GM21576 (cell line): ENCODE data around the gene CASKIN1.

Experiments
- ATAC-seq: cut with Tn5 transposase; IDR thresholded peaks from one replicate; pipeline ENCODE4 v1.9.1; 2021; ENCODE audit warnings: mild to moderate bottlenecking, moderate library complexity; ENCODE audit not compliant: unreplicated experiment

Gene CASKIN1

DNA sequence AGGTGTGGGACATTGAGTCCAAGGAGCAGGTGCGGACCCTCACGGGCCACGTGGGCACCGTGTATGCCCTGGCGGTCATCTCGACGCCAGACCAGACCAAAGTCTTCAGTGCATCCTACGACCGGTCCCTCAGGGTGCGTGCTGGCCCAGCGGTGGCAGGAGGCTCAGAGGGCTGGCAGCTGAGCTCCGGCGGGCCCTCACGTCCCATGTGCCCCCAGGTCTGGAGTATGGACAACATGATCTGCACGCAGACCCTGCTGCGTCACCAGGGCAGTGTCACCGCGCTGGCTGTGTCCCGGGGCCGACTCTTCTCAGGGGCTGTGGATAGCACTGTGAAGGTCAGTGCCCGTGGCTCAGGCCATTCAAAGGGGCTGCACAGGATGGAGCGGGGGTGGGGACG is 20.4 kb downstream of the CASKIN1 start:
- ATAC-seq, result no peak

GRCh38 chr16:2175454-2175853 is 21.0 kb downstream of the CASKIN1 start:
- ATAC-seq, result no peak

DNA sequence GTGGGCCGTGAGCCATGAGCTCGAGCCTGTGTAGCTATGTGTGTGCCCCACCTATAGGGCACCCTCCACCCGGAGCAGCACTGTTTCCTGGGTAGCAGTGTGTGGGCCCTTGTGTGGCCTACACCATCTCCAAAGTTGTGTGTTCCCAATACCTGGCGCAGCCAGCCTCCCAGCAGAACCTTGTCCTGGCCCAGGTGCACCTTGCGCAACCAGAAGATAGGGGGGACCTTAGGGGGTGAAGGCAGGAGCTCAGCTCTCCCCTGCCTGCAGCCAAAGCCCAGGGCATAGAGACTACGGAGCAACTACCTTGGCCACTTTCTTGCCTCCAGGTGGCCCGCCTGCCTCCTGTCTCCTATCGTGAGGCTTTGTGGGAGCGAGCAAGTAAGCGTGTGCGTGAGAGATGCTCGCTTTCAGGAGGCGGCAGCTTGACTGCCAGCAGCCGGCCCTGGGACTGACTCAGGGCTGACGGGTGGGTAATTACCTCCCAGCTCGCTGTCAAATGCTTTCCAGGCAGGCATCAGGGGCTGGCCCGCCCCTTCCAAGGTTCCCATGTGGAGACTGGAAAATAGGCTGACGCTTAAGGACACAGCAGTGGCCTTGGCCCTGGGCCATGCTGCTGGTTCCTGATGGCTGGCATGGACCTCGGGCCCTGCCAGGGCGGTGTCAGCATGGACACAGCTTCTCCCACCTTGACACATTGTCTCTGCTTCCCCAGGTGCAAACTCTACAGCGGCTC is 21.8 kb downstream of the CASKIN1 start:
- ATAC-seq, result no peak

- no peak for ATAC-seq
These were observed 22.5 kb downstream of the CASKIN1 start for GRCh38 chr16:2173916-2174315.

- ATAC-seq, result no peak
These were observed 23.0 kb downstream of the CASKIN1 start for GRCh38 chr16:2173366-2173765.

DNA sequence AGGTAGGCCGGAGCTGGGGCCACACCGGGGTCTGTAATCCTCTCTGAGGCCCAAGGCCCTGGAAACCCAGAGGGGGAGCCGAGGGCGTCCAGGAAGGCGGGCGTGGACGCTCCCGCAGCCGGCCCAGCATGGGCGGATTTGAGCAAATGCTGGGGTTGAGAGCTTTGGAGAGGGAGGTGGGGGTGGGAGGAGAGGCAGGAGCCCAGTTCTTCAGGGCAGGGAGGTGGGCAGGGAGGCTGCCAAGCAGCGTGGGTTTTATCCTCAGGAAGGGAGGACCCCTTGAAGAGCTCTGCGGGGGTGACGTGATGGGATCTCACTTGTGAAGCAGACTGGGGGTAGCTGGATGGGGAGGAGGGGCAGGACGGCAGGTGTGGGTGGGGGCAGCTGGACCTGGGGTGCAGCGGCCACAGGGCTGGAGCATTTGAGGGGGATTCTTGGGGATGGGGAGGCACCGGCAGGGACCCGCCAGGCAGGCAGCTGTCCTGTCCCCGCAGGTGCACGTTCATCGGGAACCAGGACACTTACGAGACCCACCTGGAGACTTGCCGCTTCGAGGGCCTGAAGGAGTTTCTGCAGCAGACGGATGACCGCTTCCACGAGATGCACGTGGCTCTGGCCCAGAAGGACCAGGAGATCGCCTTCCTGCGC is 23.6 kb downstream of the CASKIN1 start:
- no peak for ATAC-seq

GRCh38 chr16:2171601-2172178 is 24.7 kb downstream of the CASKIN1 start:
- no peak for ATAC-seq

DNA sequence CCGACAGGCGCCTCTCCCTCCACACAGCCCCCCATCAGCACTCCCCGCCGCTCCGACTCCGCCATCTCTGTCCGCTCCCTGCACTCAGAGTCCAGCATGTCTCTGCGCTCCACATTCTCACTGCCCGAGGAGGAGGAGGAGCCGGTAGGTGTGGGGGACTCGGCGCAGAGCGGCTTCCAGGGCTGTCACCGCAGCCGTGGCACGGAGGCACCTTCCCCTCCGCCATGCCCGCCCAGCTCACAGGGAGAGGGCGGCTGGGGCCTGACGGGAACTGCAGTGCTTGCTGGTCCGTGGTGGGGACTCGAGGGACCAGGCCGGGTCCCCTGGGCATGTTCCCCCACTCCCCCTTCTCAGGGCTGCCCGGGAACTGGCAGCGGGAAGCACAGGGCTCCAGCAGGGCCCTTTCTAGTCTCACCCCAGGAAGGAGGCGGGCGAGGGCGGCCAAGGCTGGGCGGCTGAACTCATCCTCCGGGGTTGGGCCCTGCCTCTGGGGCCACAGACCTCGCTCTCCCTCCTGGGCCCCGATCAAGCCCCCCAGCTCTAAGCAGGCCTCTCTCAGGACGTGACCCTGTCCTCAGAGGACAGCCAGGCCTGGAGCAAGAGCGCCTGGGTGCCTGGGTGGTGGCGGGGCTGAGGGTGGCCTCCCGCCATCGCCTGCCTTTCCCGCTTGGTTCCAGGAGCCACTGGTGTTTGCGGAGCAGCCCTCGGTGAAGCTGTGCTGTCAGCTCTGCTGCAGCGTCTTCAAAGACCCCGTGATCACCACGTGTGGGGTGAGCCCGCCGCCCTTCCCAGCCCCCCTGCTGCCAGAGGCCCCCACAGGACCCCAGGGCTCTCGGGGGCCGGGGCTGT is 25.6 kb downstream of the CASKIN1 start:
- ATAC-seq, result no peak

DNA sequence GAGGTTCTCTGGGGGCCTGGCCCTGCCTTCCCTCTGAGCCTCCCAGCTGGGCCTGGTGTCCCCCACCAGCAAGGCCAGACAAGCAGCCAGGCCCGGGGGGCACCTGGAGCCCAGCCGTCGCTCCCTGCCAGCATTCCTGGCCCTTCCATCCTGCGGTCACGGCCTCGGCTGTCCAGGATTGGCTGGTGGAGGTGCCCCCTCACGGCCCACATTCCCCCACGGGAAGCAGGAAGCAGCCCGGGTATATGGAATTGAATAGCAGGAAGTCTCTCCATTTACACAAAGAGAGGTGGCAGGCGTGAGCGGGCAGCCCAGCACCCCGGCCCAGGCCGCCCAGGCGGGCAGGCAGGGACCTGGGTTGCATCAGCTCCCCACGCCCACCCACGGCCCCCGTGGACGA is 26.3 kb downstream of the CASKIN1 start:
- ATAC-seq, result no peak

- no peak for ATAC-seq
These were observed 29.3 kb downstream of the CASKIN1 start for GRCh38 chr16:2167068-2167638.

DNA sequence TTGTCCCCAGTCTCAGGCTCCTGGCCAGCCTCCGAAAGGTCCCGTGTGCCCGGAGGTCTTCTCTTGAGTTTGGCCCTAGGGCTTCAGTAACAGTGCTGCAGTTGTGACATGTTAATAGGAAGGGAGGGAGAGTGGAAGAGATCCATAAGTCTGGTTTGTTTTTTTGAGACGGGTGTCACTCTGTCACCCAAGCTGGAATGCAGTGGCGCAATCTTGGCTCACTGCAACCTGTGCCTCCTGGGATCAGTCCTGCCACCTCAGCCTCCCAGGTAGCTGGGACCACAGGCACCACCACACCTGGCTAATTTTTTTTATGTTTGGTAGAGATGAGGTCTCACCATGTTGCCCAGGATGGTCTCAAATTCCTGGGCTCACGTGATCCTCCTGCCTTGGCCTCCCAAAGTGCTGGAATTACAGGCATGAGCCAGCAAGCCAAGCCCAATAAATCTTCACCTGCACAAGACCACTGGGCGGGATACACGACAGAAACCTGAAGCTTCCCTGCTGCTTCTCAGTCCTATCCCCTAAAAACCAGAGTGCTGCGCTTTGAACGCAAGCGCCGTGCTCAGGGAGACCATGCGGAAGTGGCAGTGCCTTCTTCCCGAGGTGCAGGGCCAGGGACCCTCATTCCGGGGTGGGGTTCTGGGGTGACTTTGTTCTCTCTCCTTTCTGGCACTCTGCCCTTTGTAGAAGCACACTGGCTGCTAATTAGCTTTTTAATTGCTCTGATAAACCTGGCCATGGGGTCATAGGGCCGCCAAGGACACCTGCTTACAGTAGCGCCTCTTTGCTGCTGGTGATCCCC is 29.9 kb downstream of the CASKIN1 start:
- ATAC-seq, result no peak

DNA sequence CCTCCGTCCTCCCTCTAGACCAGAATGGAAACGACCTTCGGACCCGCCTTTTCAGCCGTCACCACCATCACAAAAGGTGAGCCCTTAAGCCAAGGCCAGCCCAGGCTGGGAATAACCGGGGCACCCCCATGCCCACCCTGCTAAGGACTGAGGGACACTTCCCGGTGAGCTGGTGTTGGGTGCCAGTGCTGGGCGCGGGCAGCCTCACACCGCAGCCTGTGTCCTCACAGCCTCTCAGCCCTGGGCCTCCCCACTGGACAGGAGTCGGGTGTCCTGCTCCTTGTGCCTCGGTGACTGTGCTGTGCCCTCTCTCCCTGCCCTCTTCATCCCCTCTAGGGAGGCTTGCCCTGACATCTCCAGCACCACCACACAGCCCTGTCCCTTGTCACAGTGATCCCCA is 30.5 kb downstream of the CASKIN1 start:
- ATAC-seq, result no peak

GRCh38 chr16:2163211-2163881 is 33.1 kb downstream of the CASKIN1 start:
- no peak for ATAC-seq

GRCh38 chr16:2162676-2163118 is 33.7 kb downstream of the CASKIN1 start:
- ATAC-seq, result no peak

GRCh38 chr16:2161911-2162310 is 34.5 kb downstream of the CASKIN1 start:
- ATAC-seq, result no peak

- no peak for ATAC-seq
These were observed 35.4 kb downstream of the CASKIN1 start for GRCh38 chr16:2160915-2161551.

DNA sequence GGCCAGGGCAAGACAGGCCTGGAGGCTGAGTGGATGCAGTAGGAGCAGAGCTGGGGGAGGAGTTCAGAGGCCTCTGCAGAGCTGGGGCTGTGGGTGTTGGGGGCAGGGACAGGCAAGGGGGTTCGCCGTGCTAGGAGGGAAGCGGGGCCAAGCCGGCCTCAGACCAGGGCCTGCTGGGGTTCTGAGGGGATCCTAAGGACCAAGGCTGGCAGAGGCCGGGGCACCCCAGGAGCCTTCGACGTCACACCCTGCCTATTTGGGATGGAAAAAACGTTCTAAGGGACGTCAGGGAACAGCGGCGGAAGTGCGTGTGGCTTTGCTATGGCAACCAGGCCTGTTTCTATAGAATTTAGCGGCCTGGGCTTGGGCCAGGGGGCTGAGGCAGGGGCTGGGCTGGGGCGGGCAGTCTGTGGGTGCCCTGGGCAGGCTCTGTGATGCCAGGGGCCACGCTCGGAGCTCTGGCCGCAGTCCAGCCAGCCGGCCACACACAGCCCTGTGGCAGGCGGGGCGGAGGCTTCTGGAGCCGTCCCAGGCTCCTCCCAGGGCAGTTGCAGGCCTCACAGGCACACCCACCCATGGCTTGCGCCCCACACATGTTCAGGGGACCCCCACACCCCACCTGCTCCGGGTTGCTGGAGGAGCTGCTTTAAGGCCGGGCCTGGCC is 37.1 kb downstream of the CASKIN1 start:
- no peak for ATAC-seq

DNA sequence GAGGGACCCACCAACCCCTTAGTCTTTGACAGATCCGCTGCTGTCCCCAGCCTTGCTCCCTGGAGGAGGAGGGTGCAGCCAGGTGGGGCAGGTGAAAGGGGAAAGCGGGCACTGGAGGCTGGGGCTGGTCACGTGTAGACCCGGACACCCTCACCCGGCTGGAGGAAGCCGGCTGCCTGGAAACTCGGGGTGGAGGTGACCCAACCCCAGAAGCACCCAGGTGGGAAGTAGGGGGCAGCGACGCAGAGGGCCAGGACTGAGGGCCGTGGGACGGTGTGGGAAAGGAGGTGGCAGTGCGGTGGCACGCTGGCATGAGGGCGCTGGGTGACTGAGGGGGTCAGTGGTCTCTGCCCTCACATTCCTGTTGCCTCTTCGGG is 38.2 kb downstream of the CASKIN1 start:
- ATAC-seq, result no peak
